HepG2 (cell line): ENCODE results near the gene CAPN9. TPM values are rescaled to one million over a fixed set of nuclear protein-coding genes. Genes with fewer than 3 reads are reported as not detected.

Experiments used
- ATM ChIP-seq: fragments of 450-650 bp; IDR thresholded peaks from 2 replicates; pipeline ENCODE4 v1.7.1; 2017; ENCODE audit warnings: mild to moderate bottlenecking, borderline replicate concordance
- NKX3-1 ChIP-seq: sonication (generic); formaldehyde crosslinking; IDR thresholded peaks from 2 replicates; pipeline ENCODE4 v1.5.0; 2020; ENCODE audit warnings: missing genetic modification reagents
- SP4 ChIP-seq: sonication (generic); formaldehyde crosslinking; IDR thresholded peaks from 2 replicates; pipeline ENCODE4 v1.8.1; 2023; ENCODE audit warnings: mild to moderate bottlenecking, missing genetic modification reagents
- YEATS4 ChIP-seq: sonication (generic); formaldehyde crosslinking; IDR thresholded peaks from 2 replicates; pipeline ENCODE4 v1.4.0; 2020; ENCODE audit warnings: missing genetic modification reagents, borderline replicate concordance
- ZNF367 ChIP-seq: sonication (generic); formaldehyde crosslinking; IDR thresholded peaks from 2 replicates; pipeline ENCODE4 v1.4.0; 2020; ENCODE audit warnings: missing genetic modification reagents, borderline replicate concordance
- ZNF678 ChIP-seq: sonication (generic); formaldehyde crosslinking; IDR thresholded peaks from 2 replicates; pipeline ENCODE4 v1.4.0; 2020; ENCODE audit warnings: mild to moderate bottlenecking, missing genetic modification reagents
- ZNF709 ChIP-seq: sonication (generic); formaldehyde crosslinking; IDR thresholded peaks from 2 replicates; pipeline ENCODE4 v1.5.0; 2020; ENCODE audit warnings: mild to moderate bottlenecking, missing genetic modification reagents
- polyA plus RNA-seq, 8 experiments: library from polyadenylated mRNA; depleted of rRNA in 3 of 8; stranded (reverse) in 7 of 8; unstranded in 1 of 8; fragments of >200 nt; fragmentation: Illumina TruSeq in 4 of 8; extraction: Trizol in 4 of 8; gene quantifications; 2 replicates each; pipeline versions ENCODE4 v1.2.1 to v1.2.3, GENCODE V29; 2011 to 2016; ENCODE audit warnings: low read depth in 4 of 8, missing spikeins in 1 of 8, mixed read lengths in 1 of 8; ENCODE audit not compliant: insufficient read depth in 1 of 8
- total RNA-seq, 5 experiments: library from RNA; depleted of rRNA; stranded (reverse); fragments of >200 nt; fragmentation: Illumina TruSeq; extraction: Trizol; gene quantifications; 2 replicates each; pipeline ENCODE4 v1.2.3, GENCODE V29; 2016; ENCODE audit warnings: low read depth in 1 of 5
- TF ChIP-seq, protein P1 (sequence below): sonication (generic); formaldehyde crosslinking; IDR thresholded peaks from 2 replicates; pipeline ENCODE4 v1.4.0; 2020; ENCODE audit warnings: mild to moderate bottlenecking, missing genetic modification reagents
- TF ChIP-seq, protein P2 (sequence below): sonication (generic); formaldehyde crosslinking; IDR thresholded peaks from 2 replicates; pipeline ENCODE4 v1.5.1; 2020; ENCODE audit warnings: mild to moderate bottlenecking, missing genetic modification reagents, borderline replicate concordance
- TF ChIP-seq, protein P3 (sequence below): sonication (generic); formaldehyde crosslinking; IDR thresholded peaks from 2 replicates; pipeline ENCODE4 v1.8.0; 2022; ENCODE audit warnings: mild to moderate bottlenecking, missing genetic modification reagents, moderate library complexity
- TF ChIP-seq, protein P4 (sequence below): sonication (generic); formaldehyde crosslinking; IDR thresholded peaks from 2 replicates; pipeline ENCODE4 v1.5.1; 2020; ENCODE audit warnings: missing genetic modification reagents, mild to moderate bottlenecking, borderline replicate concordance

CAPN9 gene
- total and polyA plus RNA-seq, 2 of the 13 experiments (the other 11 are each of a cell fraction or from before 2014, with no cell fraction given), result 0.04 to 0.31 TPM

DNA sequence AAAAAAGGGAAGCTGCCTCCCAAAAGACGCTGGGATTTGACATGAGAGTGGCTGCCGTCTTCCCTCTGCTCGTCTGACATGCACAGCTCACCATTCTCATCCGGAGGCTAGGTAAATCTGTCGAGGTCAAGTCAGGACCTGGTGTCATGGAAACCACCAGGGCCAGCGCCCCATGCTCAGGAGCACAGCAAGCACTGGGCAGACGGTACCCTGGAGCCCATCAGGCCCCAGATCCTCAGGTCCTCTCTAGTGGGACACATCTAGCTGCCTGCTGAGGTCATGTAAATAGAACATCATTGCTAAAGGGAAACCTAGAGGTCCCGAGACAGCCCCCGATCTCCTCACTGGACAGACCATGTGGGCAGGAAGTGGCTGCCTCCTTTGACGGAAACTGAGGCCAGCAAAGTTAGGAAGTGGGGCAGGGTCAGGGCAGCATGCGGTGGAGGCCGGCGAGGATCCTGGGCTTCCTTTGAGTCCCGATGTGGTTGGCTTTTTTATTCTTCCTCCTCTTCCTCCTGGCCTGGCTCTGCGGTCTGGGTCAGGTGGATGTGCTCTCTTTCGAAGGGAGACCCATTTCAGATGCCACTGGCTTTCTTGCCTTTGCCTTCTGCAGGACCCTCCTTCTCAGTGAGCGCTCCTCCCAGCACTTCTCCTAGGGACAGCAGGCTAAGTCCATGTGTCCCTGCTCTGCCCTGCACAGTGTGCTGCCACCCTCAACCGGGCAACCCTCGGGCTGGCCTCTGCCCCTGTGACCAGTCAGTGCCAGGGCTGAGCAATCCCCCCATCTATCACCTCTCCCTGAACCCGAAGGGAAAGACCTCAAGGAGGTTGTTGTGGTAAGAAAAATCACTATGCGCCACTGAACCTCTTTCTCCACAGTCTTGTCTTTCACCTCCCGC is 39.2 kb upstream of the CAPN9 start (continued):
- TF ChIP-seq, protein P1, sequence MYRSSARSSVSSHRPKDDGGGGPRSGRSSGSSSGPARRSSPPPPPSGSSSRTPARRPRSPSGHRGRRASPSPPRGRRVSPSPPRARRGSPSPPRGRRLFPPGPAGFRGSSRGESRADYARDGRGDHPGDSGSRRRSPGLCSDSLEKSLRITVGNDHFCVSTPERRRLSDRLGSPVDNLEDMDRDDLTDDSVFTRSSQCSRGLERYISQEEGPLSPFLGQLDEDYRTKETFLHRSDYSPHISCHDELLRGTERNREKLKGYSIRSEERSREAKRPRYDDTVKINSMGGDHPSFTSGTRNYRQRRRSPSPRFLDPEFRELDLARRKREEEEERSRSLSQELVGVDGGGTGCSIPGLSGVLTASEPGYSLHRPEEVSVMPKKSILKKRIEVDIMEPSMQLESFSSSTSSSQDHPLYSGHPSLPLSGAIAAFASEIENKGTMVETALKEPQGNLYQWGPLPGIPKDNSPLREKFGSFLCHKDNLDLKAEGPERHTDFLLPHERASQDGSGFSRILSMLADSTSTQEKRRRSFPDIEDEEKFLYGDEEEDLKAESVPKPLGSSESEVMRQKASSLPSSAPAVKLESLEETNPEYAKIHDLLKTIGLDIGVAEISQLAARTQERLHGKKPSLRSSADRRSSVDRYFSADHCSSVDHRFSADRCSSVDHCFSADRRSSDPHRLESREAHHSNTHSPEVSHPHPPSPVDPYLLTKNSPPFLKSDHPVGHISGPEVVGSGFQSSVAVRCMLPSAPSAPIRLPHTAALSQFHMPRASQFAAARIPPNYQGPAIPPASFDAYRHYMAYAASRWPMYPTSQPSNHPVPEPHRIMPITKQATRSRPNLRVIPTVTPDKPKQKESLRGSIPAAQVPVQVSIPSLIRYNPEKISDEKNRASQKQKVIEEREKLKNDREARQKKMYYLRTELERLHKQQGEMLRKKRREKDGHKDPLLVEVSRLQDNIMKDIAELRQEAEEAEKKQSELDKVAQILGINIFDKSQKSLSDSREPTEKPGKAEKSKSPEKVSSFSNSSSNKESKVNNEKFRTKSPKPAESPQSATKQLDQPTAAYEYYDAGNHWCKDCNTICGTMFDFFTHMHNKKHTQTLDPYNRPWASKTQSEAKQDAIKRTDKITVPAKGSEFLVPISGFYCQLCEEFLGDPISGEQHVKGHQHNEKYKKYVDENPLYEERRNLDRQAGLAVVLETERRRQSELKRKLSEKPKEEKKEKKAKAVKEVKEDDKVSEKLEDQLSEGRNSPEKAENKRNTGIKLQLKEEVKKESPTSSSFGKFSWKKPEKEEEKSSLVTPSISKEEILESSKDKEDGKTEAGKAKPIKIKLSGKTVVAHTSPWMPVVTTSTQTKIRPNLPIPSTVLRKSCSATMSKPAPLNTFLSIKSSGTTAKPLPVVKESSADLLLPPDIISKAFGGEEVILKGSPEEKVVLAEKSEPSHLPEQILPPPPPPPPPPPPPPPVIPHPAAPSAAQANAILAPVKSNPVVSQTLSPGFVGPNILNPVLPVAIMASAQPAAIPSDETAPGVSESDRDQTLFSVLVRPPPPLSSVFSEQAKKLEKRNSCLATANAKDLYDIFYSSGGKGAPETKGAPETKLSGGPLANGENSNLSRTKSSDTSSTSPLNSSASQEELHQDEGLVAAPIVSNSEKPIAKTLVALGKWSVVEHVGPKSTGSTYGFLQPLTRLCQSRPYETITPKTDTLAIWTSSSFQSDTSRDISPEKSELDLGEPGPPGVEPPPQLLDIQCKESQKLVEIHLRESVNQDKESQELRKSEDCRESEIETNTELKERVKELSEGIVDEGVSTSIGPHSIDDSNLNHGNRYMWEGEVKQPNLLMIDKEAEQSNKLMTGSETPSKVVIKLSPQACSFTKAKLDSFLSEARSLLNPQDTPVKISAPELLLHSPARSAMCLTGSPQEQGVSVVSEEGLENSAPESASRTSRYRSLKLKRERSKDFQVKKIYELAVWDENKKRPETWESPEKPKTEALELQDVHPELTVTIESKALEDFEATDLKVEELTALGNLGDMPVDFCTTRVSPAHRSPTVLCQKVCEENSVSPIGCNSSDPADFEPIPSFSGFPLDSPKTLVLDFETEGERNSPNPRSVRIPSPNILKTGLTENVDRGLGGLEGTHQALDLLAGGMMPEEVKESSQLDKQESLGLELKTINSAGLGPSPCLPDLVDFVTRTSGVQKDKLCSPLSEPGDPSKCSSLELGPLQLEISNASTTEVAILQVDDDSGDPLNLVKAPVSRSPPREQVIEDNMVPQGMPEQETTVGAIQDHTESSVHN, result 0 out of 2 replicates have a peak, but pooled peaks have one; percentile 33
- TF ChIP-seq ZNF678 (CRISPR knock-in tag), result no peak
- no peak for TF ChIP-seq SP4 (CRISPR knock-in tag)
- TF ChIP-seq, protein P2, sequence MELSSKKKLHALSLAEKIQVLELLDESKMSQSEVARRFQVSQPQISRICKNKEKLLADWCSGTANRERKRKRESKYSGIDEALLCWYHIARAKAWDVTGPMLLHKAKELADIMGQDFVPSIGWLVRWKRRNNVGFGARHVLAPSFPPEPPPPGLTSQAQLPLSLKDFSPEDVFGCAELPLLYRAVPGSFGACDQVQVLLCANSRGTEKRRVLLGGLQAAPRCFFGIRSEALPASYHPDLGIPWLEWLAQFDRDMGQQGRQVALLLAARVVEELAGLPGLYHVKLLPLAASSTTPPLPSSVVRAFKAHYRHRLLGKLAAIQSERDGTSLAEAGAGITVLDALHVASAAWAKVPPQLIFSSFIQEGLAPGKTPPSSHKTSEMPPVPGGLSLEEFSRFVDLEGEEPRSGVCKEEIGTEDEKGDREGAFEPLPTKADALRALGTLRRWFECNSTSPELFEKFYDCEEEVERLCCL (CRISPR knock-in tag), result no peak
- TF ChIP-seq YEATS4 (CRISPR knock-in tag), result no peak
- TF ChIP-seq, protein P3, sequence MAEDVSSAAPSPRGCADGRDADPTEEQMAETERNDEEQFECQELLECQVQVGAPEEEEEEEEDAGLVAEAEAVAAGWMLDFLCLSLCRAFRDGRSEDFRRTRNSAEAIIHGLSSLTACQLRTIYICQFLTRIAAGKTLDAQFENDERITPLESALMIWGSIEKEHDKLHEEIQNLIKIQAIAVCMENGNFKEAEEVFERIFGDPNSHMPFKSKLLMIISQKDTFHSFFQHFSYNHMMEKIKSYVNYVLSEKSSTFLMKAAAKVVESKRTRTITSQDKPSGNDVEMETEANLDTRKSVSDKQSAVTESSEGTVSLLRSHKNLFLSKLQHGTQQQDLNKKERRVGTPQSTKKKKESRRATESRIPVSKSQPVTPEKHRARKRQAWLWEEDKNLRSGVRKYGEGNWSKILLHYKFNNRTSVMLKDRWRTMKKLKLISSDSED (CRISPR knock-in tag), result no peak
- no peak for TF ChIP-seq ATM
- TF ChIP-seq NKX3-1 (CRISPR knock-in tag), result no peak
- no peak for TF ChIP-seq ZNF367
- TF ChIP-seq, protein P4, sequence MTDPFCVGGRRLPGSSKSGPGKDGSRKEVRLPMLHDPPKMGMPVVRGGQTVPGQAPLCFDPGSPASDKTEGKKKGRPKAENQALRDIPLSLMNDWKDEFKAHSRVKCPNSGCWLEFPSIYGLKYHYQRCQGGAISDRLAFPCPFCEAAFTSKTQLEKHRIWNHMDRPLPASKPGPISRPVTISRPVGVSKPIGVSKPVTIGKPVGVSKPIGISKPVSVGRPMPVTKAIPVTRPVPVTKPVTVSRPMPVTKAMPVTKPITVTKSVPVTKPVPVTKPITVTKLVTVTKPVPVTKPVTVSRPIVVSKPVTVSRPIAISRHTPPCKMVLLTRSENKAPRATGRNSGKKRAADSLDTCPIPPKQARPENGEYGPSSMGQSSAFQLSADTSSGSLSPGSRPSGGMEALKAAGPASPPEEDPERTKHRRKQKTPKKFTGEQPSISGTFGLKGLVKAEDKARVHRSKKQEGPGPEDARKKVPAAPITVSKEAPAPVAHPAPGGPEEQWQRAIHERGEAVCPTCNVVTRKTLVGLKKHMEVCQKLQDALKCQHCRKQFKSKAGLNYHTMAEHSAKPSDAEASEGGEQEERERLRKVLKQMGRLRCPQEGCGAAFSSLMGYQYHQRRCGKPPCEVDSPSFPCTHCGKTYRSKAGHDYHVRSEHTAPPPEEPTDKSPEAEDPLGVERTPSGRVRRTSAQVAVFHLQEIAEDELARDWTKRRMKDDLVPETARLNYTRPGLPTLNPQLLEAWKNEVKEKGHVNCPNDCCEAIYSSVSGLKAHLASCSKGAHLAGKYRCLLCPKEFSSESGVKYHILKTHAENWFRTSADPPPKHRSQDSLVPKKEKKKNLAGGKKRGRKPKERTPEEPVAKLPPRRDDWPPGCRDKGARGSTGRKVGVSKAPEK, result no peak
- 0 out of 2 replicates have a peak, but pooled peaks have one; percentile 48 for TF ChIP-seq ZNF709 (CRISPR knock-in tag)
